Bronchial epithelial cell (primary cell): Measurements from ENCODE around the gene INAFM2. TPM values are rescaled to one million over a fixed set of nuclear protein-coding genes. Genes with fewer than 3 reads are reported as not detected.
A peak's percentile ranks its signal among the peaks of the same experiment; 100 is the strongest.

ENCODE experiments used
- DNase-seq: peaks from one replicate; pipeline ENCODE4 v3.0.0-alpha.2; 2010; ENCODE audit warnings: low read depth
- FAIRE-seq: peaks from 2 replicates; lab custom pipeline; 2011; peaks lifted over from hg19 to GRCh38; lab: Jason Lieb, UNC
- H3K27me3 ChIP-seq: 2 replicates; pipeline ENCODE4 v1.5.1; 2011; ENCODE audit warnings: low read length; ENCODE audit not compliant: control insufficient read depth, insufficient read depth
- H3K36me3 ChIP-seq: 2 replicates; pipeline ENCODE4 v1.5.1; 2011; ENCODE audit warnings: low read length; ENCODE audit not compliant: control insufficient read depth, insufficient read depth
- H3K4me3 ChIP-seq: 2 replicates; pipeline ENCODE4 v1.5.1; 2011; ENCODE audit warnings: mild to moderate bottlenecking, low read depth, low read length, control low read depth
- CTCF ChIP-seq: IDR thresholded peaks from 2 replicates; pipeline ENCODE4 v1.5.1; 2011; ENCODE audit warnings: mild to moderate bottlenecking, moderate library complexity, low read length, control low read depth, inconsistent platforms; ENCODE audit not compliant: insufficient read depth, severe bottlenecking
- total RNA-seq: library from RNA; depleted of rRNA; stranded (reverse); fragments of >200 nt; gene quantifications from 2 replicates; pipeline ENCODE4 v1.2.1, GENCODE V29; 2014

INAFM2 gene
- total RNA-seq, 1 donor from 2014 or later: 6.3 TPM

GRCh38 chr15:40344631-40345120, 21.2 kb downstream of the INAFM2 start:
- Histone ChIP-seq H3K36me3 (no peaks in the 10 kb centered on the region), H3K4me3 (no peak overlapping the region), H3K27me3 (no peaks in the 10 kb centered on the region)
- FAIRE-seq (no peak), DNase-seq (no peak)
- peak; percentile 85 for TF ChIP-seq CTCF

GRCh38 chr15:40345225-40345866, 21.9 kb downstream of the INAFM2 start:
- FAIRE-seq (no peak), DNase-seq (no peak)
- peaks cover 2% of the 10 kb centered on the region for H3K27me3 ChIP-seq
- H3K4me3 ChIP-seq: no peak overlapping the region
- H3K36me3 ChIP-seq: no peaks in the 10 kb centered on the region
- no peak for TF ChIP-seq CTCF

GRCh38 chr15:40345867-40346578, 22.5 kb downstream of the INAFM2 start:
- DNase-seq: no peak
- no peaks in the 10 kb centered on the region for H3K36me3 ChIP-seq
- no peak for TF ChIP-seq CTCF
- peaks cover 2% of the 10 kb centered on the region for H3K27me3 ChIP-seq
- no peak overlapping the region for H3K4me3 ChIP-seq
- peak; percentile 18 for FAIRE-seq

GRCh38 chr15:40346579-40347558, 23.4 kb downstream of the INAFM2 start:
- DNase-seq: no peak
- TF ChIP-seq CTCF: no peak
- no peak overlapping the region for H3K4me3 ChIP-seq
- peak; percentile 23 for FAIRE-seq
- H3K27me3 ChIP-seq: peaks cover 2% of the 10 kb centered on the region
- H3K36me3 ChIP-seq: no peaks in the 10 kb centered on the region

GRCh38 chr15:40347559-40348473, 24.3 kb downstream of the INAFM2 start:
- TF ChIP-seq CTCF: no peak
- FAIRE-seq (no peak), DNase-seq (no peak)
- Histone ChIP-seq H3K27me3 (peaks cover 2% of the 10 kb centered on the region), H3K4me3 (no peak overlapping the region), H3K36me3 (no peaks in the 10 kb centered on the region)
